H7 (cell line): ENCODE data around the gene GOLGA6A. TPM values are rescaled to one million over a fixed set of nuclear protein-coding genes. Genes with fewer than 3 reads are reported as not detected.
"Not testable (repeated sequence)": the region's sequence is repeated elsewhere in the genome, so short reads cannot be mapped to it uniquely, and the experiment has no call there.

Experiments used
- DNase-seq: peaks from one replicate; pipeline ENCODE4 v3.0.0; 2012
- H3K27me3 ChIP-seq: 2 replicates; pipeline ENCODE4 v1.6.0; 2011; ENCODE audit warnings: mild to moderate bottlenecking, low read length; ENCODE audit not compliant: control insufficient read depth, insufficient read depth
- H3K36me3 ChIP-seq: replicated peaks from 2 replicates; pipeline ENCODE4 v1.5.1; 2011; ENCODE audit warnings: low read length; ENCODE audit not compliant: control insufficient read depth, insufficient read depth
- H3K4me3 ChIP-seq: 2 replicates; pipeline ENCODE4 v1.5.1; 2011; ENCODE audit warnings: low read depth, mild to moderate bottlenecking, control low read depth, low read length, moderate library complexity; ENCODE audit not compliant: insufficient read depth
- total RNA-seq: library from RNA; depleted of rRNA; stranded (reverse); fragments of >200 nt; shearing (Covaris generic); gene quantifications from 2 replicates; pipeline ENCODE4 v1.2.3, GENCODE V29; 2014; rRNA removed

Gene GOLGA6A, protein sequence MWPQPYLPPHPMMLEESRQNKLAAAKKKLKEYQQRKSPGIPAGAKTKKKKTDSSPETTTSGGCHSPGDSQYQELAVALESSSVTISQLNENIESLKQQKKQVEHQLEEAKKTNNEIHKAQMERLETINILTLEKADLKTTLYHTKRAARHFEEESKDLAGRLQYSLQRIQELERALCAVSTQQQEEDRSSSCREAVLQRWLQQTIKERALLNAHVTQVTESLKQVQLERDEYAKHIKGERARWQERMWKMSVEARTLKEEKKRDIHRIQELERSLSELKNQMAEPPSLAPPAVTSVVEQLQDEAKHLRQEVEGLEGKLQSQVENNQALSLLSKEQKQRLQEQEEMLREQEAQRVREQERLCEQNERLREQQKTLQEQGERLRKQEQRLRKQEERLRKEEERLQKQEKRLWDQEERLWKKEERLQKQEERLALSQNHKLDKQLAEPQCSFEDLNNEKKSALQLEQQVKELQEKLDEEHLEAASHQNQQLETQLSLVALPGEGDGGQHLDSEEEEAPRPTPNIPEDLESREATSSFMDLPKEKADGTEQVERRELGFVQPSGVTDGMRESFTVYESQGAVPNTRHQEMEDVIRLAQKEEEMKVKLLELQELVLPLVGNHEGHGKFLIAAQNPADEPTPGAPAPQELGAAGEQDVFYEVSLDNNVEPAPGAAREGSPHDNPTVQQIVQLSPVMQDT
- 2.2 and 4.7 TPM in 2 replicates for total RNA-seq

DNA sequence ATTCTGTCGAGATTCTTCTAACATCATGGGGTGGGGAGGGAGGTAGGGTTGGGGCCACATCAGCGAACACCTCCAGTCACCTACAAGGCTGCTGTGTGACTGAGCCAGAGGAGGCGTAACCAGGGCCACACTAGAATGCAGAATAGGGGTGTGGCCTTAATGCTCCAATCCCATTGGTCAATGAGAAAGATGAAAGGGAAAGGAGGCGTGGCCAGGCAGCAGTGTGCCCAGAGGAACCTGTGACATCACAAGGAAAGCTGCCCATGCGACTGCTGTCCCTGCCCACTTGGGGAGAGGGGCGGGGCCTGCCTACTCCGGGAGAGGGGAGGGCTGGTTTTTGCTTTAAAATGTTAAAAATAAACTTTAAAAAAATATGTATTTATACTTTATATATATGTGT, at the start of gene GOLGA6A:
Gene GOLGA6A (minus strand): TSS at position 101 of the 400 bp plus-strand sequence. CDS start 41 bp downstream, at position 60.
- not testable (repeated sequence) for DNase-seq, H3K27me3 ChIP-seq, H3K36me3 ChIP-seq, H3K4me3 ChIP-seq

DNA sequence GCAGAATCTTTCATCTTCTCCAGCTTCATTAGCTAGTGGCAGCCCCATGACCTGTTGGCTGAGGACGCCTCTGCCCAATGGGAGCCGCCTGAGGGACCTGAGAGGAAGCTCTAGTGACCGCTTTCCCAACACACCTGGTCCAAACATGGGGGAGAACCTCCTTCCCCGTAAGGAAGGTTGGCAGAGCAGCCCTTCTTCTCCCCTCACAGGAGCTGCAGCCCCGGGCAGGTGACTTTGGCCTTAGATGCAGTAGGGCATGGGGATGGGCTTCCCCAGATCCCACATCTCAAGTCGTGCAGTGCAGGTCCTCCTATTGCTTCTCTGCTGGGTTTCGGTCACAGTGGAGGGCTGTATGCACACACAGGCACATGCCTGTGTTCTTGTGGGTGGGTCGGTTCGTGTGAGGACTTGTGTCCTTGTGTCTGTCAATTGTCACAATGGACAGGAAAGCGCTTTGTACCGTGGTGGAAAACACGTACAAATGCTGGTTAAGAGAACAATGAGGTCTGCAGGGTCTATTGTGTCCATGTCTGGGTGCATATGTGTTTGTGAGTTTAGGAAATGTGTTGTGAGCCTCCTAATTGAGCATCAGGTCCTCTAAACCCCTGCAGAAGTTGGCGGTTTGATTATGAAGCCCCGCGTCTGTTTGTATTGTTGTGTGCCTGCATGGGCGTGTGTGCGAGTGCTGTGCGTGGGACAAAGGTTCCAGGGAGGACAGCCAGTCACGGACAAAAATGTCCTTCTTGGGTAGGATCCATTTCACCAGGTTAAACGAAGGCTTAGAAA, 49.5 kb upstream of the GOLGA6A start:
- DNase-seq, result no peak
- Histone ChIP-seq H3K4me3 (no peak overlapping the region), H3K36me3 (no peaks in the 10 kb centered on the region), H3K27me3 (peaks cover 96% of the 10 kb centered on the region)

DNA sequence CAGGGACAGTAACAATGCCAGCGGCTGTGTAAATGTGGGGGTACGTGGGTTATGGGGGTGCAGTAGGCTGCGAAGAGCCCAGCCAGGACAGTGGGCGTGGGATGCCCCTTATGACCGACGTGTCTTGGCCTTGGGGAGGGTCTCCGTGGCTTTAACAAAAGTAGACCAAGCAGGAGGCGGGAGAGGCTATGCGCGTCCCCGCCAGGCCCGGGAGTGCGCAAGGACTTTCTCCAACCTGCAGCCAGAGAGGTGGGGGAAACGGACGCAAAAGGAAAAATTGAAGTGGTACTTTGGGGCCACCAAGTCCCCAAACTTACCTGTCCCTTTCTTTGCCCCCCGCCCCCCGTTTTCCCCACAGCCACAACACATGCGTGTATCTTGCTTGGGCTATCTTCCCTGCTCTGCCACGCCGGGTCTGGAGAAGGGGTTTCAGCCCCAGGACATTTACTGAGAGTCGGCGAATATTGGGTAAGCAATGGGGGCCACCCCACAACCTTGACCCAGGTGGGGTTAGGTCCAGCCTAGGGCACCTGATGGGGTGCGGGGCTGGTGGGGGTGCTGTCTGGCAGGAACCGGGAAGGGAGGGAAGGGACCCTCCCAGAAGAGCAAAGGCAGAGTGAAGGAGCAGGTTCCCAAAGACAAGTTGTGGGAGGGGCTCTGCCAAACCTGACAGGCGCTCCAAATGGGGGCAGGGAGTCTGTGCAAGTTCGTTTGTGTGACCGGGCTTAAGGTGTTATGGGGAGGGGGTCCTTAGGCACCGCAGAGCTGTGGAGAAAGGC, 48.7 kb upstream of the GOLGA6A start:
- Histone ChIP-seq H3K36me3 (no peaks in the 10 kb centered on the region), H3K4me3 (peak overlapping the region; percentile 37), H3K27me3 (peaks cover 91% of the 10 kb centered on the region)
- peak; percentile 52 for DNase-seq

GRCh38 chr15:74130155-74130848, 48.0 kb upstream of the GOLGA6A start, which contains the start of gene ISLR2:
Gene ISLR2 (plus strand): TSS chr15:74130586. CDS start chr15:74132755, 2,169 bp downstream.
- DNase-seq, result peak; percentile 87
- Histone ChIP-seq H3K36me3 (no peaks in the 10 kb centered on the region), H3K4me3 (peak within 1 kb of the TSS; percentile 56), H3K27me3 (peaks cover 83% of the 10 kb centered on the region)

GRCh38 chr15:74129586-74130154, 47.3 kb upstream of the GOLGA6A start:
- H3K4me3 ChIP-seq, result peak overlapping the region; percentile 56
- DNase-seq, result no peak

GRCh38 chr15:74128785-74129585, 46.6 kb upstream of the GOLGA6A start:
- Histone ChIP-seq H3K36me3 (no peaks in the 10 kb centered on the region), H3K4me3 (peak overlapping the region; percentile 56), H3K27me3 (peaks cover 70% of the 10 kb centered on the region)
- DNase-seq, result peak; percentile 74

More at GRCh38 chr15:74129586-74130154, 47.3 kb upstream of the GOLGA6A start:
- peaks cover 77% of the 10 kb centered on the region for H3K27me3 ChIP-seq
- H3K36me3 ChIP-seq, result no peaks in the 10 kb centered on the region

DNA sequence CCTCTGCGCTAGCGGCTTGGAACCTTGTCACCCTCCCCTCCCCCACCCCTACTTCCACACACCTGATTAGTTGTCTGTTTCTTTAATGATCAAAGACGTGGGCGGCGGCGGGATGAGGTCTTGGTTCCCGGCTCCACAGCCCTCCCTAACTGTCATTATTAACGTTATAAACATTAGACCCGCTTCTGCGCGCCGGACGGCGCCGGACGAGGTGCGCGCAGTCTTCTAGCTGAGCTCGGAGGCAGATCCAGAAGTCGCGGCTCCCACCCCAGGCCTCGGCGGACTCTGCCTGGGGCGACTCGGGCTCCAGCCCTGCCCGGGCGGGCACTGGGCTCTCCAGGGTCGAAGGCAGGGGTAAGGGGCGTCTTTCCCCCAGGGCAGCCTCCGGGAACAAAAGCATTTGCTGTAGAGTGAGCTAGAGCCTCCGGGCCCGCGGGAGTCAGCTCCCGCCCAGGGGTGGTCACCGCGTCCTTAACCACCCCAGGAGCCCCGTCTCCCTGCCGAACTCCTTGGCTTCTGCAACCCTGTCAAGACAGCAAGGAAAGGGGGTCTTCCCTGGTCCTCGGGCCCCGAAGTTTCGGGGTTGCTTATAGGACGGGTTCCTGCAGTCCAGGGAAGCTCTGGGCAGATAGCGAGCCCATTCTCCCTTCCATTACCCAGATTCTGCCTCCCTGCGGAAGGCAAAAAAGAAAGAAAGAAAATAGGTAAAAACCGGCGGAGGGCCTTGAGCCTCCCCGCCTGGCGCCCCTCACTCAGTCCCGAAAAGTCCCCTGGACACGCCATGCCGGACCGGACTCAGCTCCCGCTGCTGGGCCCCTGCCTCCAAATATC, 45.8 kb upstream of the GOLGA6A start:
- peak overlapping the region; percentile 56 for H3K4me3 ChIP-seq
- H3K27me3 ChIP-seq, result peaks cover 63% of the 10 kb centered on the region
- DNase-seq, result peak; percentile 76
- no peaks in the 10 kb centered on the region for H3K36me3 ChIP-seq

DNA sequence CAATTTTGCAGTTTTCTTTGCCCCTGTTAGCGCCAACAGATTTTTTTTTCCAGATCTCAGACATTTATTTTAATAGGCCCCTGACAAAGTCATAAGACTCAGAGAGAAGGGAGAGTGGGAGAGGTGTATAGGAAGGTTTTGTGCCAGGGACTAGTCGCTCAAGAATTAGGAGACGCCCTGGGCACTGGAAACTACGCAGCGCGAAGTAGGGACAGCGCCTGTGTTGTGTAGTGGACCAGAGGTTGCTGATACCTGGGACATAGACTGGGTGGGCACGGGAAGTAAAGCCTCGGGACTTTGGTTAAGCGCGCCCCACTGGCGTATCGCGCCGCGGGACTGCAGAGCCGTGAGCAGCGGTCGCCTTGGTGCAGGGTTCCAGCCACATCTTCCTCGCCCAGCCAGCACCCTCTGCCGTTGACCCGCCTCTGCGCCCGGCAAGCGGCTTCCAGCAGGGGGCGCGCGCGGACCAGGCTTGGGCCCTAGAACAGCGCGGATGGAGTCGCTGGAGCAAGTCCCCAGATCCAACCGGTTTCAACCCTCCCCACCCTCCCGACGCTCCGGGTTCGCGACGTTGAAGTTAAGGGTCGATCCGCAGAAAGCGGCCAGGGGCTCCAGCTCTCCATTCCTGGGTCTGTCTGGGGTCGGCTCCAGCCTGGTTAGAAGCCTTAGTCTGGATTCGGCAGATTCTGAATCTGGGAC, 45.1 kb upstream of the GOLGA6A start:
- DNase-seq, result peak; percentile 95
- Histone ChIP-seq H3K4me3 (peak overlapping the region; percentile 56), H3K36me3 (no peaks in the 10 kb centered on the region), H3K27me3 (peaks cover 56% of the 10 kb centered on the region)

- no peak overlapping the region for H3K4me3 ChIP-seq
- DNase-seq, result no peak
- peaks cover 33% of the 10 kb centered on the region for H3K27me3 ChIP-seq
- H3K36me3 ChIP-seq, result no peaks in the 10 kb centered on the region
These were observed 42.4 kb upstream of the GOLGA6A start for GRCh38 chr15:74124759-74125158.

- H3K36me3 ChIP-seq, result no peaks in the 10 kb centered on the region
- DNase-seq, result no peak
- no peak overlapping the region for H3K4me3 ChIP-seq
- H3K27me3 ChIP-seq, result peaks cover 27% of the 10 kb centered on the region
These were observed 41.8 kb upstream of the GOLGA6A start for GRCh38 chr15:74124196-74124595.

GRCh38 chr15:74123658-74124057, 41.3 kb upstream of the GOLGA6A start:
- Histone ChIP-seq H3K27me3 (peaks cover 22% of the 10 kb centered on the region), H3K36me3 (no peaks in the 10 kb centered on the region), H3K4me3 (no peak overlapping the region)
- no peak for DNase-seq
